ENCODE data around the gene PRKCZ.
A peak's percentile ranks its signal among the peaks of the same experiment; 100 is the strongest.

PRKCZ gene

DNA sequence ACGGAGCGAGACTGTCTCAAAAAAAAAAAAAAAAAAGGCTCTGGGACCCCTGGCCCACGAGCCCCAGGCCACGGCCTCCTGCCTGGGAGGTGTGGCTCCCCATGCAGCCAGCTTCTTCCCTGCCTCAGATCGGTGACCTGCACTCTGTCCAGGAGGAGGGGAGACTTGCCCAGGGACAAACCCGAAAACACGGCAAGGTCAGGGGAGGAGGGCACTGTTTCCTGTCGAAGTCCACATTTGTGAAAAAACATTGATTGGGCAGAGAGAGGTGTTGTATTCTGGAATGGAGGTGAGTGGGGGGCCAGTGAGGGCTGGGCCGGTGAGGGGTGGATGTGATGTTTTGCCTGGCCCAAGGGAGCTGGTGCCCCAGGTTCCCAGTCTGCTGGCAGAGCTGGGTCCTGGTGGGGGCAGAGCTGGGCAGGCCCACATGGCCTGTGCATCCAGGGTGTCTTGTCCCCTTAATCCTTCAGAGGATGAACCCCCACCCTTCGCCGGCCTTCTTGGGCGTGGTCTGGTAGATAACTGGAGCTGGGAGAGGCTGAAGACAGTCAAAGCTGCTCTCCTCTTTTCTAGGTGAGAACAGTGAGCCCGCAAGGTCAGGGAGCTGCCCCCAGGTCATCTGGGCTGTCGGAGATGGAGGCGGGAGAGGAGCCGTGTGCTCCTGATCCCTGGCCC lies 156.7 kb downstream of the PRKCZ start:
- no peak for DNase-seq (ENCODE audit: low read depth in 2 of 2)
- H3K4me3 ChIP-seq (replicated peaks in 1 of 2; ENCODE audit: low read depth in 2 of 2, low read length in 2 of 2), result peak overlapping the region in 1 of 2 donors; percentile 41
- TF ChIP-seq, protein P1, sequence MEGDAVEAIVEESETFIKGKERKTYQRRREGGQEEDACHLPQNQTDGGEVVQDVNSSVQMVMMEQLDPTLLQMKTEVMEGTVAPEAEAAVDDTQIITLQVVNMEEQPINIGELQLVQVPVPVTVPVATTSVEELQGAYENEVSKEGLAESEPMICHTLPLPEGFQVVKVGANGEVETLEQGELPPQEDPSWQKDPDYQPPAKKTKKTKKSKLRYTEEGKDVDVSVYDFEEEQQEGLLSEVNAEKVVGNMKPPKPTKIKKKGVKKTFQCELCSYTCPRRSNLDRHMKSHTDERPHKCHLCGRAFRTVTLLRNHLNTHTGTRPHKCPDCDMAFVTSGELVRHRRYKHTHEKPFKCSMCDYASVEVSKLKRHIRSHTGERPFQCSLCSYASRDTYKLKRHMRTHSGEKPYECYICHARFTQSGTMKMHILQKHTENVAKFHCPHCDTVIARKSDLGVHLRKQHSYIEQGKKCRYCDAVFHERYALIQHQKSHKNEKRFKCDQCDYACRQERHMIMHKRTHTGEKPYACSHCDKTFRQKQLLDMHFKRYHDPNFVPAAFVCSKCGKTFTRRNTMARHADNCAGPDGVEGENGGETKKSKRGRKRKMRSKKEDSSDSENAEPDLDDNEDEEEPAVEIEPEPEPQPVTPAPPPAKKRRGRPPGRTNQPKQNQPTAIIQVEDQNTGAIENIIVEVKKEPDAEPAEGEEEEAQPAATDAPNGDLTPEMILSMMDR (IDR thresholded peaks at IDR 0.05; ENCODE audit: low read depth, low read length), result no peak

DNA sequence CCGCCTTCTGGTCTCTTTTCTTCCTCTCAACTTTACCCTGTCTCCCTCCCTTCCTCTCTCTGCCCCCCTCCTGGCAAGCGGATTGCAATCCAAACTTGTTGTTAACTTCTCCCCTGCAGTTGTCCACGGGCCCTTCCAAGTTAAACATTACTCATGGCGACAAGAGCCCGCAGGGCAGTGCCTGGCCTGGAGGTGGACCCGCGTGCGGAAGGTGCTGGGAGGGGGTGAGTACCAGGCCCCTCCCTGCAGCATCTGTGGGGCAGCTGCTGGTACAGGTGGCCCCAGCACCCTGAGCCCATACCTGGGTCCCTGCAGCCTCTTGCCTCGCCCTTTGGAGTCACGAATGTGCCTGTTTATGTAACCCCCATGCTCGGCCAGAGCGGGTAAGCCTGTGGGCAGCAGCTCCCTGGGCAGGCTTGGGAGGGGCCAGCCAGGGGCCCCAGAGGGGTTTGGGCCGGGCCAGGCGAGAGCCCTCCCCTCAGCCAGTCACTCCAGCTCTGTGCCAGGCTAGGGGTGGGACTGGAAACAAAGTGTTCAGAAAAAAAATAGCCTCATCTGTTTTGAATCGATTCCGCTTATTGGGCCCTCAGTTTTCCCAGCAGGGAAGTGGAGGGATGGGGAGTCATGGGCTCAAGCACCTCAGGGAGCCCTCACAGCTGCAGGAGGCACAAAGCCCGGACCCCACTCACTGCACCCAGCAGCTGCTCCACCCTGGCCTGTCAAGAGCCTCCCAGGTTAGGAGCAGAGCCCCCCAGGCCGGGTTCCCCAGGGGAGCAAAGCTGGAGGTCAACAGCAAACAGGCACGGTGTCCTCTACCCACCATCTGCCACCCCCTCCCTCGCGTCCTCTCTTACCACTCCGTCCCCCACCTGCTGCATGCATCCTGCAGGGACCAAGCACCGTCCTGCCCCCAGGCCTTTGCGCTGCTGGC lies 158.4 kb downstream of the PRKCZ start:
- peak overlapping the region; percentile 19 to 41 for H3K4me3 ChIP-seq (replicated peaks in 1 of 2; ENCODE audit: low read depth in 2 of 2, low read length in 2 of 2)
- peak; percentile 92 to 95 for DNase-seq (ENCODE audit: low read depth in 2 of 2)
- TF ChIP-seq, protein P1 (IDR thresholded peaks at IDR 0.05; ENCODE audit: low read depth, low read length), result peak; percentile 20

DNA sequence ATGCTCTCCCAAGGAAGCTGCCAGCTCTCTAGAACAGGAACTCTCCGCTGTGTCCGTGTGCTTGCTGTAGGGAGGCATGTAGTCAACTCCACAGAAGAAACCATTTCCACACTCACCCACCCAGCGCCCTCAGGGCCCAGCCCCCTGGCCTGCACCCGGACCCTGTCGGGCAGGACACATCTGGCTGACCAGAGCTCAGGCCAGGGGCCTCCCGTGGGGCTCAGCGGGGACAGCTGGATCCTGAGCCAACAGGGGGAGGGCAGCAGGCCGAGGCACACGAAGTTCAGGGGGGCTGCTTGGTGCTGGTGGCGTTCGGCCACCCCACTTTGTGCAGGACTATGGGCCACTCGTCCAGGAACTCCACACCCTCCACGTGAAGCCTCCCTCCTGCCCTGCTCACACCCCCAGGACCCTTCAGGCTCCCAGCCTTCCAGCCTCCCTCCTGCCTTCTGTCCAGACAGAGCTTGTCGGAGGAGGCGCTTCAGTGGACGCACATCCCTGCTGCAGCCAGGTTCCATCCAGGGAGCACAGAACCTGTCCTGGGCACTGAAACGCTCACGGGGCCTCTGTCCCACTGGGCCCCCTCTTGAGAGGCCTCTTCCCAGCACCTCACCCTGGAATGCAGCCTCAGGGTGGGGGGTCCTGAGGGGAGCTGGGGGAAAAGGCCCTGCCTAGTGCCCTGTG lies 159.3 kb downstream of the PRKCZ start:
- no peak overlapping the region for H3K4me3 ChIP-seq (replicated peaks in 1 of 2; ENCODE audit: low read depth in 2 of 2, low read length in 2 of 2)
- TF ChIP-seq, protein P1 (IDR thresholded peaks at IDR 0.05; ENCODE audit: low read depth, low read length), result no peak
- no peak for DNase-seq (ENCODE audit: low read depth in 2 of 2)

DNA sequence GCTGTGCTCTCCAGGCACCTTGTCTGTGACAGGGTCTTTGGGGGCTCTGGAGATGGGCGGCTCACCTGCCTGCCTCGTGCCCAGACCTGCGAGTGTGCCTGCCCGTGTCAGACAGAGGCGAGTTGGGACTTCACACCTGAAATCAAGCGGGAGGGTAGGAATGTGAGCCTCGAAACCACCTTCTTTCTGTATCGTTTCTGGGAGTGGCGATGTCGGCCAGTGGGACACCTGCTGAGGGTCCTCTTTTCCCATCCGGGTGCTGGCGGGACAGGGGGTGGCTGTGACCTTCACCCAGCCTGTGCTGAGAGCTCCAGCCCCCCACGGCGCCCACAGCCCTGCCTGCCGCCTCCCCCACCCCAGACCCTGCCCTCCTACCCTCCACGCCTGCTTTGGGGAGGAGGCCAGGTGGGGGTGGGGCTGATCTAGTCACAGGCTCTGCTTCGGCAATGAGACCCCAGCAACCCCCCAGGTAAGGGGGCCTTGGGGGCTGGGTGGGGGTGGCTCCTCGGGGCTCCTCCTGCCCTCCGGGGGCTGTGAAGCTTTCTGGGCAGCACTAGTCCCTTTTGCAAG lies 160.0 kb downstream of the PRKCZ start:
- no peak overlapping the region for H3K4me3 ChIP-seq (replicated peaks in 1 of 2; ENCODE audit: low read depth in 2 of 2, low read length in 2 of 2)
- DNase-seq (ENCODE audit: low read depth in 2 of 2), result no peak
- TF ChIP-seq, protein P1 (IDR thresholded peaks at IDR 0.05; ENCODE audit: low read depth, low read length), result no peak

DNA sequence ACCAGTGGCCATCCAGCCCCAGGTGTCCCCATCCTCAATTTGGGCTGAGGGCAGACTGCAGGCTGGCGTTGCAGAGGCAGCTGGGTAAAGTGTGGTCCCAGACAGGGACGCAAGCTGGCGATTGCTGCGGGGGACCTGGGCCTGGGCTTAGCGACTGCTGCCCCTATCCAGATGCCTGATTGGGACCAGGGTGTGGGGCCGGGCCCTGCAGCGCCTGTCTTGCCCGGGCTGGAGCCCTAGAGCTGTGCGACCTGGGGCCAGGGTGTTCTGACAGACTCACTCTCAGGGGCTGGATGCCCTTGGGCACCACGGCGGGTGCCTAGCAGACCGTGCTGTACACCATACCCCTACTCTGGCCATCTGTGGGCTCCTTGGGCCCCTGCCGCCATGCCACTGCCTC lies 160.6 kb downstream of the PRKCZ start:
- H3K4me3 ChIP-seq (replicated peaks in 1 of 2; ENCODE audit: low read depth in 2 of 2, low read length in 2 of 2), result no peak overlapping the region
- TF ChIP-seq, protein P1 (IDR thresholded peaks at IDR 0.05; ENCODE audit: low read depth, low read length), result no peak
- no peak for DNase-seq (ENCODE audit: low read depth in 2 of 2)

DNA sequence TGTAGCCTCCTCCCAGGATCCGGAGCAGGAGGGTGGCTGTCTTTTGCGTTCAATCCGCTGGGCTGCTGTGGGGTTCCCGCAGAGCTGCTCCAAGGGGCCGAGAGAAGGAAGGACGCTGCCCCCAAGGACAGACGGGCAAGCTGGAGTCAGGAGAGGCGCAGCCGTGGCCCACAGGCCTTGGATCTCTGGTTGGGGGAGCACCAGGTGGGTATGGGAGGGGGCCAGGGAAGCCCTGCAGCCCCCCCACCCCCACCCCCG lies 162.0 kb downstream of the PRKCZ start:
- no peak for DNase-seq (ENCODE audit: low read depth in 2 of 2)
- TF ChIP-seq, protein P1 (IDR thresholded peaks at IDR 0.05; ENCODE audit: low read depth, low read length), result no peak
- H3K4me3 ChIP-seq (replicated peaks in 1 of 2; ENCODE audit: low read depth in 2 of 2, low read length in 2 of 2), result peak overlapping the region in 1 of 2 donors; percentile 42
